ENCODE data around the gene MRPL32.

DNA sequence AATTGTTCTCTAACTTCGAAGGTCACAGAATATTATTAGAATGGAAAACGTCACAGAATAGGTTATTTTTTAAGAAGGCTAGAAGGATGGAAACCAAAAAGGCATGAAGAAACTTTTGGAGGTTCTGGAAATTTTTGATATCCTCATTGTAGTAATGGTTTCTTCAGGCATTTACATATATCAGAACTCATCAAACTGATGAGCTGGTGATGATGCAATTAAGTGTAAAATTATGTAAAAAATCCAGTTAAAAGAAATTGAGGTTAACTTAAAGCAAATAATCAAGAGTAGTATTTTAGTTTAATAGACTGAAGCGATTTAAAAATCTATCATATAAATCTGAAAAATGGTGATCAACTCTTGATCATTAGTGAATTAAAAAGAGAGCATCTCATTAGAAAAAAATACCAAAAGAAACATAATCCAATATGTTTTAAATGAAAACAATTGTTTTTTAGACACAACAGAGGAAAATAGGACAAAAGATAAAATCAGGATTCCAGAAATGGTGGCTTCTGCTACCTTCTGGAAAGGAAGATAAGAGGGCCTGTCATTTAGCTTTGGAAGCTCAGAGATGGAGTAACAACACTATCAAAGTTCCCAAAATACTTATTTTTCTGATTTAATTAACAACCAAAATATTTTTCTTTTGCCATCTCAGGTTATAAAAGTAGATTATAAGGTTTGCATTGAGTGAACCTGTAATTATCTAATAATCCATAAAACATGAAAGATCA is 10.0 kb upstream of the MRPL32 start:
- TF ChIP-seq, protein P1, sequence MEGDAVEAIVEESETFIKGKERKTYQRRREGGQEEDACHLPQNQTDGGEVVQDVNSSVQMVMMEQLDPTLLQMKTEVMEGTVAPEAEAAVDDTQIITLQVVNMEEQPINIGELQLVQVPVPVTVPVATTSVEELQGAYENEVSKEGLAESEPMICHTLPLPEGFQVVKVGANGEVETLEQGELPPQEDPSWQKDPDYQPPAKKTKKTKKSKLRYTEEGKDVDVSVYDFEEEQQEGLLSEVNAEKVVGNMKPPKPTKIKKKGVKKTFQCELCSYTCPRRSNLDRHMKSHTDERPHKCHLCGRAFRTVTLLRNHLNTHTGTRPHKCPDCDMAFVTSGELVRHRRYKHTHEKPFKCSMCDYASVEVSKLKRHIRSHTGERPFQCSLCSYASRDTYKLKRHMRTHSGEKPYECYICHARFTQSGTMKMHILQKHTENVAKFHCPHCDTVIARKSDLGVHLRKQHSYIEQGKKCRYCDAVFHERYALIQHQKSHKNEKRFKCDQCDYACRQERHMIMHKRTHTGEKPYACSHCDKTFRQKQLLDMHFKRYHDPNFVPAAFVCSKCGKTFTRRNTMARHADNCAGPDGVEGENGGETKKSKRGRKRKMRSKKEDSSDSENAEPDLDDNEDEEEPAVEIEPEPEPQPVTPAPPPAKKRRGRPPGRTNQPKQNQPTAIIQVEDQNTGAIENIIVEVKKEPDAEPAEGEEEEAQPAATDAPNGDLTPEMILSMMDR (IDR thresholded peaks at IDR 0.05) = no peak
- TF ChIP-seq POLR2AphosphoS5 (IDR thresholded peaks at IDR 0.05) (no peak), POLR2A (IDR thresholded peaks at IDR 0.05) (no peak)
